Measurements from ENCODE around the gene CHCHD4.

Gene CHCHD4

GRCh38 chr3:14132120-14132519, 7.5 kb upstream of the CHCHD4 start:
- H3K4me3 ChIP-seq (ENCODE audit: low read depth, low read length): no peak overlapping the region
- no peaks in the 10 kb centered on the region for H3K27me3 ChIP-seq (ENCODE audit: control insufficient read depth, insufficient read depth, low read length)
- H3K36me3 ChIP-seq (ENCODE audit: control insufficient read depth, insufficient read depth, low read length): peaks cover 49% of the 10 kb centered on the region
- no peaks in the 10 kb centered on the region for H3K9me3 ChIP-seq (ENCODE audit: control insufficient read depth, insufficient read depth, low read length)
- H3K9ac ChIP-seq (ENCODE audit: low read depth, low read length): no peak overlapping the region
- H3K4me1 ChIP-seq (ENCODE audit: control insufficient read depth, insufficient read depth, low read length): no peaks in the 10 kb centered on the region

GRCh38 chr3:14131134-14131533, 6.5 kb upstream of the CHCHD4 start:
- Histone ChIP-seq H3K4me3 (ENCODE audit: low read depth, low read length) (no peak overlapping the region), H3K9me3 (ENCODE audit: control insufficient read depth, insufficient read depth, low read length) (no peaks in the 10 kb centered on the region), H3K9ac (ENCODE audit: low read depth, low read length) (no peak overlapping the region), H3K36me3 (ENCODE audit: control insufficient read depth, insufficient read depth, low read length) (peaks cover 49% of the 10 kb centered on the region), H3K4me1 (ENCODE audit: control insufficient read depth, insufficient read depth, low read length) (peaks cover under 1% of the 10 kb centered on the region), H3K27me3 (ENCODE audit: control insufficient read depth, insufficient read depth, low read length) (no peaks in the 10 kb centered on the region)

- H3K4me3 ChIP-seq (ENCODE audit: low read depth, low read length): no peak overlapping the region
- H3K4me1 ChIP-seq (ENCODE audit: control insufficient read depth, insufficient read depth, low read length): peaks cover 4% of the 10 kb centered on the region
- H3K36me3 ChIP-seq (ENCODE audit: control insufficient read depth, insufficient read depth, low read length): peaks cover 45% of the 10 kb centered on the region
- H3K27me3 ChIP-seq (ENCODE audit: control insufficient read depth, insufficient read depth, low read length): no peaks in the 10 kb centered on the region
- H3K9me3 ChIP-seq (ENCODE audit: control insufficient read depth, insufficient read depth, low read length): no peaks in the 10 kb centered on the region
- no peak overlapping the region for H3K9ac ChIP-seq (ENCODE audit: low read depth, low read length)
Measured at GRCh38 chr3:14130707-14131106, 6.0 kb upstream of the CHCHD4 start.

- H3K4me1 ChIP-seq (ENCODE audit: control insufficient read depth, insufficient read depth, low read length): peaks cover 4% of the 10 kb centered on the region
- no peaks in the 10 kb centered on the region for H3K27me3 ChIP-seq (ENCODE audit: control insufficient read depth, insufficient read depth, low read length)
- H3K9me3 ChIP-seq (ENCODE audit: control insufficient read depth, insufficient read depth, low read length): no peaks in the 10 kb centered on the region
- H3K36me3 ChIP-seq (ENCODE audit: control insufficient read depth, insufficient read depth, low read length): peaks cover 42% of the 10 kb centered on the region
- H3K4me3 ChIP-seq (ENCODE audit: low read depth, low read length): no peak overlapping the region
- H3K9ac ChIP-seq (ENCODE audit: low read depth, low read length): no peak overlapping the region
Measured at GRCh38 chr3:14130230-14130629, 5.6 kb upstream of the CHCHD4 start.

- H3K4me1 ChIP-seq (ENCODE audit: control insufficient read depth, insufficient read depth, low read length): peaks cover 4% of the 10 kb centered on the region
- H3K27me3 ChIP-seq (ENCODE audit: control insufficient read depth, insufficient read depth, low read length): no peaks in the 10 kb centered on the region
- no peak overlapping the region for H3K9ac ChIP-seq (ENCODE audit: low read depth, low read length)
- no peak overlapping the region for H3K4me3 ChIP-seq (ENCODE audit: low read depth, low read length)
- H3K36me3 ChIP-seq (ENCODE audit: control insufficient read depth, insufficient read depth, low read length): peaks cover 36% of the 10 kb centered on the region
- H3K9me3 ChIP-seq (ENCODE audit: control insufficient read depth, insufficient read depth, low read length): no peaks in the 10 kb centered on the region
Measured at GRCh38 chr3:14129296-14129695, 4.6 kb upstream of the CHCHD4 start.

- H3K9me3 ChIP-seq (ENCODE audit: control insufficient read depth, insufficient read depth, low read length): no peaks in the 10 kb centered on the region
- no peaks in the 10 kb centered on the region for H3K27me3 ChIP-seq (ENCODE audit: control insufficient read depth, insufficient read depth, low read length)
- no peak overlapping the region for H3K9ac ChIP-seq (ENCODE audit: low read depth, low read length)
- no peak overlapping the region for H3K4me3 ChIP-seq (ENCODE audit: low read depth, low read length)
- peaks cover 30% of the 10 kb centered on the region for H3K36me3 ChIP-seq (ENCODE audit: control insufficient read depth, insufficient read depth, low read length)
- peaks cover 5% of the 10 kb centered on the region for H3K4me1 ChIP-seq (ENCODE audit: control insufficient read depth, insufficient read depth, low read length)
Measured at GRCh38 chr3:14128724-14129123, 4.1 kb upstream of the CHCHD4 start.

GRCh38 chr3:14127516-14128161, 3.0 kb upstream of the CHCHD4 start:
- H3K9me3 ChIP-seq (ENCODE audit: control insufficient read depth, insufficient read depth, low read length): no peaks in the 10 kb centered on the region
- H3K27me3 ChIP-seq (ENCODE audit: control insufficient read depth, insufficient read depth, low read length): no peaks in the 10 kb centered on the region
- H3K4me1 ChIP-seq (ENCODE audit: control insufficient read depth, insufficient read depth, low read length): peaks cover 13% of the 10 kb centered on the region
- H3K9ac ChIP-seq (ENCODE audit: low read depth, low read length): no peak overlapping the region
- peaks cover 20% of the 10 kb centered on the region for H3K36me3 ChIP-seq (ENCODE audit: control insufficient read depth, insufficient read depth, low read length)
- no peak overlapping the region for H3K4me3 ChIP-seq (ENCODE audit: low read depth, low read length)

GRCh38 chr3:14126887-14127505, 2.3 kb upstream of the CHCHD4 start:
- no peaks in the 10 kb centered on the region for H3K9me3 ChIP-seq (ENCODE audit: control insufficient read depth, insufficient read depth, low read length)
- H3K27me3 ChIP-seq (ENCODE audit: control insufficient read depth, insufficient read depth, low read length): no peaks in the 10 kb centered on the region
- H3K4me1 ChIP-seq (ENCODE audit: control insufficient read depth, insufficient read depth, low read length): peaks cover 16% of the 10 kb centered on the region
- H3K36me3 ChIP-seq (ENCODE audit: control insufficient read depth, insufficient read depth, low read length): peaks cover 16% of the 10 kb centered on the region
- no peak overlapping the region for H3K4me3 ChIP-seq (ENCODE audit: low read depth, low read length)
- H3K9ac ChIP-seq (ENCODE audit: low read depth, low read length): no peak overlapping the region

GRCh38 chr3:14126017-14126886, 1.6 kb upstream of the CHCHD4 start:
- Histone ChIP-seq H3K27me3 (ENCODE audit: control insufficient read depth, insufficient read depth, low read length) (no peaks in the 10 kb centered on the region), H3K36me3 (ENCODE audit: control insufficient read depth, insufficient read depth, low read length) (peaks cover 16% of the 10 kb centered on the region), H3K4me3 (ENCODE audit: low read depth, low read length) (peak overlapping the region; percentile 97), H3K9me3 (ENCODE audit: control insufficient read depth, insufficient read depth, low read length) (no peaks in the 10 kb centered on the region), H3K4me1 (ENCODE audit: control insufficient read depth, insufficient read depth, low read length) (peaks cover 16% of the 10 kb centered on the region), H3K9ac (ENCODE audit: low read depth, low read length) (no peak overlapping the region)

GRCh38 chr3:14125193-14126016, 735 bp upstream of the CHCHD4 start:
- Histone ChIP-seq H3K27me3 (ENCODE audit: control insufficient read depth, insufficient read depth, low read length) (no peaks in the 10 kb centered on the region), H3K4me3 (ENCODE audit: low read depth, low read length) (peak overlapping the region; percentile 97), H3K9me3 (ENCODE audit: control insufficient read depth, insufficient read depth, low read length) (no peaks in the 10 kb centered on the region), H3K36me3 (ENCODE audit: control insufficient read depth, insufficient read depth, low read length) (peaks cover 18% of the 10 kb centered on the region), H3K9ac (ENCODE audit: low read depth, low read length) (peak overlapping the region; percentile 87), H3K4me1 (ENCODE audit: control insufficient read depth, insufficient read depth, low read length) (peaks cover 16% of the 10 kb centered on the region)

- Histone ChIP-seq H3K4me3 (ENCODE audit: low read depth, low read length) (peak overlapping the region; percentile 97), H3K4me1 (ENCODE audit: control insufficient read depth, insufficient read depth, low read length) (peaks cover 16% of the 10 kb centered on the region), H3K36me3 (ENCODE audit: control insufficient read depth, insufficient read depth, low read length) (peaks cover 18% of the 10 kb centered on the region)
Measured at GRCh38 chr3:14124223-14124614, 451 bp downstream of the CHCHD4 start.

More at GRCh38 chr3:14124223-14124614, 451 bp downstream of the CHCHD4 start:
- peak overlapping the region; percentile 90 for H3K9ac ChIP-seq (ENCODE audit: low read depth, low read length)
- no peaks in the 10 kb centered on the region for H3K9me3 ChIP-seq (ENCODE audit: control insufficient read depth, insufficient read depth, low read length)
- H3K27me3 ChIP-seq (ENCODE audit: control insufficient read depth, insufficient read depth, low read length): no peaks in the 10 kb centered on the region

Measured in iPS-15b (cell line).